ENCODE data around the gene C2CD4C. TPM values are rescaled to one million over a fixed set of nuclear protein-coding genes. Genes with fewer than 3 reads are reported as not detected.

C2CD4C gene
- total RNA-seq, result 1 to 10 TPM; 8.7 to 9.4 TPM
- polyA plus RNA-seq (ENCODE audit: insufficient read length in 2 of 2), result 10 to 100 TPM; 30.8 to 32.6 TPM
- long read RNA-seq, donor 1, transcript C2CD4C-201 (2 exons, 3,129 nt), result major isoform, 14 of 36 reads
- long read RNA-seq, donor 1, partial matches to known transcripts, result 22 of 36 reads
- long read RNA-seq, donor 1, other reads (novel, unspliced or antisense), result 0 of 36 reads
- long read RNA-seq, donor 2, transcript C2CD4C-201 (2 exons, 3,129 nt), result major isoform, 5 of 5 reads
- long read RNA-seq, donor 2, partial matches to known transcripts, result 0 of 5 reads
- long read RNA-seq, donor 2, other reads (novel, unspliced or antisense), result 0 of 5 reads
- long read RNA-seq, donor 3, transcript C2CD4C-201 (2 exons, 3,129 nt), result major isoform, 9 of 9 reads
- long read RNA-seq, donor 3, partial matches to known transcripts, result 0 of 9 reads
- long read RNA-seq, donor 3, other reads (novel, unspliced or antisense), result 0 of 9 reads
- long read RNA-seq, donor 4, result 0 reads

- peak in 3 of 6 donors; percentile 29 to 87 (median 81) for DNase-seq (ENCODE audit: low read depth in 4 of 6, low spot score in 6 of 6)
- H3K27ac ChIP-seq (ENCODE audit: low read depth, low read length), result no peak within 1 kb of the TSS
- H3K4me1 ChIP-seq (ENCODE audit: control insufficient read depth, insufficient read depth, low read length), result peaks cover 57% of the 10 kb centered on the region
- under 1% methylated on average over 74 of the region's 80 CpGs for WGBS (ENCODE audit: insufficient coverage)
- peaks cover 27% of the 10 kb centered on the region for H3K36me3 ChIP-seq (ENCODE audit: control insufficient read depth, insufficient read depth, low read length)
- H3K9me3 ChIP-seq (ENCODE audit: control insufficient read depth, insufficient read depth, low read length), result peaks cover 2% of the 10 kb centered on the region
- peaks cover 9% of the 10 kb centered on the region for H3K27me3 ChIP-seq (ENCODE audit: control insufficient read depth, insufficient read depth, low read length)
- peak within 1 kb of the TSS; percentile 28 for H3K4me3 ChIP-seq (ENCODE audit: low read depth, low read length)
Measured at GRCh38 chr19:408902-409515, at the start of gene C2CD4C. C2CD4C (minus strand) TSS chr19:409147; CDS start chr19:408361, 786 bp downstream.

GRCh38 chr19:458091-459042 is 49.4 kb upstream of the C2CD4C start:
- 97% methylated on average over 84 of the region's 89 CpGs for WGBS (ENCODE audit: insufficient coverage)
- no peak for DNase-seq (ENCODE audit: low read depth in 4 of 6, low spot score in 6 of 6)
- Histone ChIP-seq H3K27me3 (ENCODE audit: control insufficient read depth, insufficient read depth, low read length) (peaks cover 3% of the 10 kb centered on the region), H3K4me3 (ENCODE audit: low read depth, low read length) (no peak overlapping the region), H3K9me3 (ENCODE audit: control insufficient read depth, insufficient read depth, low read length) (no peaks in the 10 kb centered on the region), H3K36me3 (ENCODE audit: control insufficient read depth, insufficient read depth, low read length) (peaks cover 52% of the 10 kb centered on the region), H3K4me1 (ENCODE audit: control insufficient read depth, insufficient read depth, low read length) (peaks cover 25% of the 10 kb centered on the region), H3K27ac (ENCODE audit: low read depth, low read length) (no peak overlapping the region)

GRCh38 chr19:457636-458035 is 48.7 kb upstream of the C2CD4C start:
- no peak overlapping the region for H3K4me3 ChIP-seq (ENCODE audit: low read depth, low read length)
- H3K36me3 ChIP-seq (ENCODE audit: control insufficient read depth, insufficient read depth, low read length), result peaks cover 59% of the 10 kb centered on the region
- no peak overlapping the region for H3K27ac ChIP-seq (ENCODE audit: low read depth, low read length)
- DNase-seq (ENCODE audit: low read depth in 4 of 6, low spot score in 6 of 6), result no peak
- 97% methylated on average over 21 of the region's 30 CpGs for WGBS (ENCODE audit: insufficient coverage)
- no peaks in the 10 kb centered on the region for H3K9me3 ChIP-seq (ENCODE audit: control insufficient read depth, insufficient read depth, low read length)
- H3K4me1 ChIP-seq (ENCODE audit: control insufficient read depth, insufficient read depth, low read length), result peaks cover 25% of the 10 kb centered on the region
- peaks cover 3% of the 10 kb centered on the region for H3K27me3 ChIP-seq (ENCODE audit: control insufficient read depth, insufficient read depth, low read length)

GRCh38 chr19:456547-457110 is 47.7 kb upstream of the C2CD4C start:
- Histone ChIP-seq H3K9me3 (ENCODE audit: control insufficient read depth, insufficient read depth, low read length) (no peaks in the 10 kb centered on the region), H3K27me3 (ENCODE audit: control insufficient read depth, insufficient read depth, low read length) (peaks cover 2% of the 10 kb centered on the region), H3K27ac (ENCODE audit: low read depth, low read length) (no peak overlapping the region), H3K36me3 (ENCODE audit: control insufficient read depth, insufficient read depth, low read length) (peaks cover 61% of the 10 kb centered on the region), H3K4me1 (ENCODE audit: control insufficient read depth, insufficient read depth, low read length) (peaks cover 19% of the 10 kb centered on the region), H3K4me3 (ENCODE audit: low read depth, low read length) (no peak overlapping the region)
- DNase-seq (ENCODE audit: low read depth in 4 of 6, low spot score in 6 of 6), result no peak
- WGBS (ENCODE audit: insufficient coverage), result 90% methylated on average over 18 of the region's 18 CpGs

- no peak overlapping the region for H3K27ac ChIP-seq (ENCODE audit: low read depth, low read length)
- 87% methylated on average over 30 of the region's 31 CpGs for WGBS (ENCODE audit: insufficient coverage)
- H3K36me3 ChIP-seq (ENCODE audit: control insufficient read depth, insufficient read depth, low read length), result peaks cover 67% of the 10 kb centered on the region
- H3K4me3 ChIP-seq (ENCODE audit: low read depth, low read length), result no peak overlapping the region
- peaks cover 13% of the 10 kb centered on the region for H3K4me1 ChIP-seq (ENCODE audit: control insufficient read depth, insufficient read depth, low read length)
- no peaks in the 10 kb centered on the region for H3K9me3 ChIP-seq (ENCODE audit: control insufficient read depth, insufficient read depth, low read length)
- DNase-seq (ENCODE audit: low read depth in 4 of 6, low spot score in 6 of 6), result no peak
- no peaks in the 10 kb centered on the region for H3K27me3 ChIP-seq (ENCODE audit: control insufficient read depth, insufficient read depth, low read length)
Measured at GRCh38 chr19:455851-456546, 47.1 kb upstream of the C2CD4C start.

GRCh38 chr19:455031-455705 is 46.2 kb upstream of the C2CD4C start:
- DNase-seq (ENCODE audit: low read depth in 4 of 6, low spot score in 6 of 6), result no peak
- 95% methylated on average over 32 of the region's 39 CpGs for WGBS (ENCODE audit: insufficient coverage)
- Histone ChIP-seq H3K4me3 (ENCODE audit: low read depth, low read length) (no peak overlapping the region), H3K4me1 (ENCODE audit: control insufficient read depth, insufficient read depth, low read length) (peaks cover 13% of the 10 kb centered on the region), H3K9me3 (ENCODE audit: control insufficient read depth, insufficient read depth, low read length) (no peaks in the 10 kb centered on the region), H3K36me3 (ENCODE audit: control insufficient read depth, insufficient read depth, low read length) (peaks cover 72% of the 10 kb centered on the region), H3K27ac (ENCODE audit: low read depth, low read length) (no peak overlapping the region), H3K27me3 (ENCODE audit: control insufficient read depth, insufficient read depth, low read length) (no peaks in the 10 kb centered on the region)

GRCh38 chr19:453606-454005 is 44.7 kb upstream of the C2CD4C start:
- Histone ChIP-seq H3K27me3 (ENCODE audit: control insufficient read depth, insufficient read depth, low read length) (no peaks in the 10 kb centered on the region), H3K4me1 (ENCODE audit: control insufficient read depth, insufficient read depth, low read length) (no peaks in the 10 kb centered on the region), H3K4me3 (ENCODE audit: low read depth, low read length) (no peak overlapping the region), H3K9me3 (ENCODE audit: control insufficient read depth, insufficient read depth, low read length) (no peaks in the 10 kb centered on the region), H3K36me3 (ENCODE audit: control insufficient read depth, insufficient read depth, low read length) (peaks cover 78% of the 10 kb centered on the region), H3K27ac (ENCODE audit: low read depth, low read length) (no peak overlapping the region)
- 92% methylated on average over 22 of the region's 22 CpGs for WGBS (ENCODE audit: insufficient coverage)
- no peak for DNase-seq (ENCODE audit: low read depth in 4 of 6, low spot score in 6 of 6)

GRCh38 chr19:452829-453228 is 43.9 kb upstream of the C2CD4C start:
- no peak for DNase-seq (ENCODE audit: low read depth in 4 of 6, low spot score in 6 of 6)
- no peak overlapping the region for H3K4me3 ChIP-seq (ENCODE audit: low read depth, low read length)
- no peaks in the 10 kb centered on the region for H3K27me3 ChIP-seq (ENCODE audit: control insufficient read depth, insufficient read depth, low read length)
- no peak overlapping the region for H3K27ac ChIP-seq (ENCODE audit: low read depth, low read length)
- peaks cover 80% of the 10 kb centered on the region for H3K36me3 ChIP-seq (ENCODE audit: control insufficient read depth, insufficient read depth, low read length)
- H3K9me3 ChIP-seq (ENCODE audit: control insufficient read depth, insufficient read depth, low read length), result no peaks in the 10 kb centered on the region
- H3K4me1 ChIP-seq (ENCODE audit: control insufficient read depth, insufficient read depth, low read length), result peaks cover 4% of the 10 kb centered on the region
- 91% methylated on average over 16 of the region's 16 CpGs for WGBS (ENCODE audit: insufficient coverage)
